NCI-H524 (cell line): ENCODE data around the gene TECTB.
"Not testable (repeated sequence)": the region's sequence is repeated elsewhere in the genome, so short reads cannot be mapped to it uniquely, and the experiment has no call there.

Experiments
- DNase-seq, 2 experiments: peaks; one replicate each; lab custom pipeline; 2025; lab: John Stamatoyannopoulos, UW

Gene TECTB

GRCh38 chr10:112283100-112283499, at the start of gene TECTB:
Gene TECTB (plus strand): TSS chr10:112283400. CDS start chr10:112283735, 335 bp downstream.
- no peak for DNase-seq

GRCh38 chr10:112235141-112235540, 48.1 kb upstream of the TECTB start:
- DNase-seq = no peak

GRCh38 chr10:112235920-112236319, 47.3 kb upstream of the TECTB start:
- no peak for DNase-seq

GRCh38 chr10:112236486-112236885, 46.7 kb upstream of the TECTB start:
- no peak for DNase-seq

- DNase-seq = no peak
Observed at GRCh38 chr10:112239347-112239746, 43.9 kb upstream of the TECTB start.

GRCh38 chr10:112240441-112240840, 42.8 kb upstream of the TECTB start:
- no peak for DNase-seq

GRCh38 chr10:112241651-112242341, 41.4 kb upstream of the TECTB start:
- no peak for DNase-seq

- no peak for DNase-seq
Observed at GRCh38 chr10:112242769-112243168, 40.4 kb upstream of the TECTB start.

- DNase-seq = no peak
Observed at GRCh38 chr10:112243713-112244112, 39.5 kb upstream of the TECTB start.

GRCh38 chr10:112244197-112244596, 39.0 kb upstream of the TECTB start:
- DNase-seq = no peak

- no peak for DNase-seq
Observed at GRCh38 chr10:112247791-112248190, 35.4 kb upstream of the TECTB start.

GRCh38 chr10:112248584-112249295, 34.5 kb upstream of the TECTB start:
- DNase-seq = no peak

- DNase-seq = no peak
Observed at GRCh38 chr10:112249722-112250121, 33.5 kb upstream of the TECTB start.

GRCh38 chr10:112250555-112250954, 32.6 kb upstream of the TECTB start:
- DNase-seq = no peak

- DNase-seq = not testable (repeated sequence)
Observed at GRCh38 chr10:112251238-112251637, 32.0 kb upstream of the TECTB start.

- no peak for DNase-seq
Observed at GRCh38 chr10:112258407-112258806, 24.8 kb upstream of the TECTB start.

GRCh38 chr10:112259688-112260087, 23.5 kb upstream of the TECTB start:
- DNase-seq = no peak

- DNase-seq = no peak
Observed at GRCh38 chr10:112260831-112261230, 22.4 kb upstream of the TECTB start.

- no peak for DNase-seq
Observed at GRCh38 chr10:112261281-112261822, 21.8 kb upstream of the TECTB start.

- DNase-seq = no peak
Observed at GRCh38 chr10:112262546-112262945, 20.7 kb upstream of the TECTB start.

- DNase-seq = no peak
Observed at GRCh38 chr10:112265745-112266144, 17.5 kb upstream of the TECTB start.

GRCh38 chr10:112269266-112269665, 13.9 kb upstream of the TECTB start:
- no peak for DNase-seq

- DNase-seq = no peak
Observed at GRCh38 chr10:112271982-112272381, 11.2 kb upstream of the TECTB start.
